Activated effector memory CD4-positive, alpha-beta T cell treated with anti-CD3 and anti-CD28 coated beads, Interleukin-2, amount 50 U/mL, for 16 hours (primary cell): Measurements from ENCODE around the gene DIAPH3.

Source experiments
- DNase-seq: peaks from one replicate; pipeline ENCODE4 v3.0.0-alpha.2; 2020

Gene DIAPH3

DNA sequence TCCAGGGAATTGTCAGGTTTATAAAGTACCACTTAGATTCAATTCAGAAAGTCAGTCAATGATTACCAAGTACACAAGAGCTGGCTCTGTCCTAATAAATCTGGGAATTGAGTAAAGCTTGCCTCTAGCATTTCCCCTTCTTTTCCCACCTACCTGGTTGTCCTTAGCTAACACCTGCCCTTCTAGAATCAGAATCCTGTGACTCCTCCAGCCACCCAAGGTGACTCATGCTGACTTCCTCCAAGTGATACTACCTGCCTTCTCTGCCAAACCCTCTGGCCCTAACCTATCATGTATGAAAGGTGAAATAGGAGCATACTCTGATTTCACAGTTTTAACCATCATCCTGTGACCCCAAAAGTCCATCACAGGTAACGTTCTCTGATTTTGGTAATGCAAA is 151.2 kb downstream of the DIAPH3 start:
- no peak for DNase-seq

DNA sequence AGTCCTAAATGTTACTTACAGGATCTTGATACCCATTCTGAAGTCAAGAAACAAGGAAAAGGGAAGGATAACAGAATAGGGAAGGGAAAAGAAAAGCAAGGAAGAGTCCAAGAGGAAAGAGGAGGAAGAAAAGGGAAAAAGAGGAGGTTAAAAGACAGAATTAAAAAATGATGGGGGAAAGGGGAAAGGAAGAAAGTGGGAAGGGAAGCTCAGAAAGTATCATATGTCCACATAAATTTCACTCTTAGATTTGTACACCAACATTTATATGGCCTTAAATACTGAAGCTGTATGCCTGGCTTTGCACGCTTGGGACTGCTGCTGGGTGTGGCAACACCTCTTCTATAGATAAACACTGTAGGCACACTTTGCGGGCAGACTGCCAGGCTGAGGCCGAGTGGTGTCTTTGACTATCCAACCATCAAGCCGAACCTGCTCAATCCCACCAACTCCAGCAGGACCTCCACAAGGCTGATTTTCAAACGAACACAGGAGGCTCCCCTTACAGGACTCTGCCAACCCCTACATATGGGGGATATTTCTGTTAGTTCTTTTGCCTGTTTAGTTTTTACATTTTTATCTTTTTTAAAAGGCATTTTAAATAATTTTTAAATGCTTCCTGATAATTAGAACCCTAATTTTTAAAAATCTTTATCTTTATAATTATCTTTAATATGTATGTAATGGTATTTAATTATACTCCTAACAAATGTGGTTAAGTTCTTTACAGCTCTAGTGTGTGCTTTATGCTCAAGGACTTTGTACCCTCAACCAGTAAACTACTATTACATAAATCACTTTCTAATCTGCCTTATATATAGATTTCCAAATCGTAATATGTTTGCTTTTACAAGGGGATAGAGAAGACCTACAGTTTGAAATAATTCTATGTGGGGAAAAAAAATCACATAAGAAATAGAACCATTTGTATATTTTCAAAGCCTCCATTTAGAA is 154.2 kb downstream of the DIAPH3 start:
- no peak for DNase-seq

DNA sequence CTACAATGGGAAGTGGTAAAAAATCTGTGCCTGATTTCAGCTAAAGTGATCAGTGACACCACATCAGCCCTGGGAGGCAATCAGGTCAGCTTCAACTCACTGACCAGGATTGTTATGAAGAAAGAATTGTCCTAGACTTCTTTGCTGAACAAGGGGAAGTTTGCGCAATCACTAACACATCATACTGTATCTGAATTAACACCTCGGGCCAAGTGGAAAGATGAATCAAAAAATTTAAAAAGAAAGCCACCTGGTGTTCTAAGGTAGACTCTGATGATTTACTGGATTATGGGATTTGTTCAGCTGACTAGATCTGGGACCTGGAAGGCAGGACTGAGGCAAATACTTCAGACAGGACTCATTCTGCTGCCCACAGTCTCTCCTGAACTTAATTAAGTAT is 161.8 kb downstream of the DIAPH3 start:
- DNase-seq: no peak

DNA sequence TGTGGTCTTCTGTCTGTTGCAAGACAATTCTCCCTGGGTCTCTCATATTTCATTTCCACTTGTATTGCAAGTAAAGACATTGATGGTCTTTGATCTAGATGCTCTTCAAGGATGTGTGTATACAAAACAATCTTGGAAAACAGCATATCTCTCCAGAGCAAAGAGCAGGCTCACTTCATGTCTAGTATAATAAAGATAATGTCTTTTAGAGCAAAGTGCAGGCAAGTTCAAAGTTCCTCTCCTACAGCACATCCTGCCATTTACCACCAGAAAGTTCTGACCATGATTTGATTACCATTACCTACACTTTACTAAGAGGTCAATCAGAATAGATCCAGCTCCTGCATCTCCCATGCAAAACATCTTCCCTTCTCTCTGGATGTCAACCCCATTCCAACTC is 162.8 kb downstream of the DIAPH3 start:
- no peak for DNase-seq

DNA sequence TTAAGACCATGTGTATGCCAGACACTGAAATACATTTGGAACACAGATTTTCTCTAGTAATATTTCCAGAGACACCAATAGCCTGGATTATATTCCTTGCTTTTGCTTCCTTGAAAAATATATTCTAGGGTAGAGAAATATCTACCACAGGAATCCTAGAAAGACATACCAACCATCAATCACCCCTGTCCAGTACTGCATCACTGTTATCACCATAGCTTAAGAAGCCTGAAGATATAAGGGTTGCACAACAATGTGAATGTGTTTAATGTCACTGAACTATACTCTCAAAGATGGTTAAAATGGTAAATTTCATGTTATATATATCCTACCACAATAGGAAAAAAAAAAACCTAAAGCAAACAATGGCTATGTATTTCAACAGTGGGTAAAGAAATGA is 163.6 kb downstream of the DIAPH3 start:
- DNase-seq: no peak

GRCh38 chr13:59997976-59998375 is 165.8 kb downstream of the DIAPH3 start:
- no peak for DNase-seq

- no peak for DNase-seq
These were observed 167.2 kb downstream of the DIAPH3 start for GRCh38 chr13:59996461-59996980.

DNA sequence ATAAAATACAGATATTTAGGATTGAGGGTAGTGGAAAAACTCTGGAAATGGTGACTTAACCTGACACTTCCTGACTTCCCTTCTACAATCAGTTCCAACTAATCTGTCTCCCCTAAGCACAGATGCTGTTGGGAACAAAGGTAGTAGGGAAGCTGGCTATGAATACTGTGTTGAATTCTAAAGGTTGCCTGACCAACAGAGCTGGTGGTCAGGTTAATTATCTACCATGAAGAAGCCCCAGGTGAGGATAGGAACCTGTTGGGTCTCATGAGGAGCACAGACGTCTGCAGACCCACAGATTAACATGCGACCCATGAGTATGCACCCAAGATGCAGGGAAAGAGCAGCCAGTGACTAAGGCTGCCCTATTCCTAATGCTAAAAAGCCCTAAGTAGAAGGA is 172.3 kb downstream of the DIAPH3 start:
- no peak for DNase-seq

DNA sequence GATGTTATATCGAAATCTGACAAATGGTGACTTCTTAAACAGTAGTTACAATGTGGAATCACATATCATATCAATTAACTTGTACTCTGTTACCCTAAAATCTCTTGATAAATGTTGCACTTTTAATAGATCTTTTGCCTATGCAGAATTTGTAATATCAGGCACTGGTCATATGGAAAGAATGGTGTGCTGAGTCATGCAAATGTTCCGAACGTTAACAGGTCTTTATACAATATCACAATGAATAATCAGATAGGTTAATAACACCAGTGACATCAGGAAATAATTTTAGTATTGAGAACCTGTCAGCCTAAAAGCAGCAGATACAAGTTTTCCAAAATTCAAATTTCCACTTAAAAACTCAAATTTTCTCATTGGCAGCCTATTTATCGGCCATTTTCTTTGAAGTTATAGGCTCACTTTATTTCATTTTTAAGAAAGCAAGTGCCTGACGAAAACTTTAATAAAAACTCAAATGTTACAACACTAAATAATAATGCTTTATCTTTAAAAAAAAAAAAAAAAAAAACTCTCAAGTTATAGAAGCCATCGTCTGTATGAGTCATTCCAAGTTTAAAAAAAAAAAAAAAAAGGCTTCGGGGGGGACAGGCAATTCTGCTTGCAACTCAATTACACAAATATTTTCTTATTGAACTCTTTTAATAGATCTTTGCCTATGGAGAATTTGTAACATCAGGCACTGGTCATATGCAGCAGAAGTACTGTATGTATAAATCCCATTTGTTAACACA is 180.9 kb downstream of the DIAPH3 start:
- DNase-seq: no peak

DNA sequence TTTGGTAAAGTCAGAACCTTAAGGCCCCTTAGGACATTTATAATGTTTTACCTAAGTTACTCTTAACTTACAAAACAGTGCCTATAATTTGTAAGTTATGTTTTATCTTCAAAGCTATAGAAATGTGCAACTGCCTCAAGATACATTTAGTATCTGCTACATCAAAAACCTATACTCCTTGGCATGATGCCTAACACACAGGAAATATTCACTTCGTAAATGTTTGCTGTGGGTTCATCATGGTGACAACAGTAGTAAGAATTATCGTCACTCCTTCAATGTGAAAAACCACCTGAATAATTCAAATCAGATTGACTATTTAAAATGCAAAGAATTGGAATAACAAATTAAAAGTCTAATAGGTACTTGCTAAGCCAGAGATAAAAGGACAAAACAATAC is 184.1 kb downstream of the DIAPH3 start:
- DNase-seq: no peak

DNA sequence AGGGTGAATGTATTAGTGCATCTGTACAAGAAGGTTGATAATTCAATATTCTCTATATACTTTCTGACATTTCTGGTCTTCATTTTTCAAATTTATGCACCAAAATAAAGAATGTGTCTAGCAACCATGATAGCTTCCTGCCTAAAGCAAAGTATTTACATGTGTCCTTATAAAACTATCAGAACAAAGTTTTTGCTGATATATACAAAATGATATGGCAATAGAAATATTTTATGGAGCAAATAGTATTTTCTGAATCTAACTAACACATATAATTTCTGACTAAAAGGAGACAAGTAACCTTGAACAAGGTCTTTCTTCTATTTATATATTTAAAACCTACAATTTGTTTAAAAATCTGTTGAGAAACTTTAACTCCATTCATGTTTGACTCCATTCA is 184.9 kb downstream of the DIAPH3 start:
- no peak for DNase-seq

GRCh38 chr13:59976856-59977255 is 186.9 kb downstream of the DIAPH3 start:
- no peak for DNase-seq

DNA sequence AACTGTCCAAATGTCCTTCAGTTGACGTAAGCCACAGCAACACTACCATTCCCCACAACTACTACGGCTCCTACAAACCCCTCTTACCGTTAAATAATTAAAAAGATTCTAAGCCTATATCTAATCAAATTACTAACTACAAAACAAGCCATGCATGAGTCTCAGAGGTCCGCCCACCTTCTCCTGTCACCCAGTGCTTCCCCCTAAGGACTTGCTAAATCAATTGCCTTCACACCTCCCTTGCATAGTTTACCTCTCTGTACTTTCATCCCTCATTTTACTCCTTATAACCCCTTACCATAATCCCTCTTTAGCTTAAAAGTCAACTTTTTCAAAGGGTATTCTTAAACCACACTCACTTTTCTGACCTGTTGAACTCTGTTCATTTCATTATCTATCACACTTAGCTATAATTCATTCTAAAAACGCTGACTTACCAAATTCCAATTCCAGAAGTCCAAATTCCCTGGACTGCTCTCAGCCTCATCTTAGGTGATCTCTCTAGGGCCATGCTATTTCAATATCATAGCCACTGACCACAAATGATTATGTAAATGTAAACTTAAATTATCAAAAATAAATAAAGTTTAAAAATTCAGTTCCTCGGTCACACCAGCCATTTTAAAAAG is 187.8 kb downstream of the DIAPH3 start:
- no peak for DNase-seq

DNA sequence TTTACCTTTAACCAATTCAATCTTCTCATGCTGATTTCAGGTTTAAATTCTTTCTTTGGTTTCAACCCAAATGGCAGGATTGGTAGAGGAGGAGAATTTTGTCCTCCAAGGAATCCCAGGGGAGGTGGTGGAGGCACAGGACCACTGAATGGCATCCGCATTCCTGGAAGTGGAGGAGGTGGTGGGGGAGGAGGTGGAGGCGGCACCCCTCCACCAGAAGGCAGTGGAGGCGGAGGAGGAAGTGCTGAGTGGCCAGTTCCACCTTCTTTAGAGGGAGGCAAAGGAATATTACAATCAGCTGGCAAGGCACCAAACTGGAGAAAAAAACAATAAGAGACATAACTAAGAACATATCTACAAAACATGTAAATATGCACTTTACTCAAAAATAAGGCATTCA is 192.9 kb downstream of the DIAPH3 start:
- DNase-seq: no peak

DNA sequence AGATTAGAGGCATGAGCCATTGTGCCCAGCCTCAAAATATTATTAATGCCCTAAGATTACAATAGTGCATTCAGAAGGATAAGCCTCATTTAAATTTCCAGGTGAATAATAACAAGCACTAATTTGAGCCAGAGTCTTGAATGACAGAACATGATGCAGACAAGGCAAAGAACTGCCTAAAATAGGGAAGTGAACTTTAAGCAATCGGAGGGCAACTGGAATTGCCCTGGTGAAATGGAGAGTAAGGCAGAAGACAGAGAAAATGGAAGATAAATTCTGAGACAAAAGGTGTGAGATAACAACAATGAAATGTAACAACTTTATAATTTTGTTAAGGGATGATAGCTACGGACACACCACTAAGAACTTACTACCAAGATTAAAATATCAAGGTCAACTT is 199.9 kb downstream of the DIAPH3 start:
- DNase-seq: no peak

DNA sequence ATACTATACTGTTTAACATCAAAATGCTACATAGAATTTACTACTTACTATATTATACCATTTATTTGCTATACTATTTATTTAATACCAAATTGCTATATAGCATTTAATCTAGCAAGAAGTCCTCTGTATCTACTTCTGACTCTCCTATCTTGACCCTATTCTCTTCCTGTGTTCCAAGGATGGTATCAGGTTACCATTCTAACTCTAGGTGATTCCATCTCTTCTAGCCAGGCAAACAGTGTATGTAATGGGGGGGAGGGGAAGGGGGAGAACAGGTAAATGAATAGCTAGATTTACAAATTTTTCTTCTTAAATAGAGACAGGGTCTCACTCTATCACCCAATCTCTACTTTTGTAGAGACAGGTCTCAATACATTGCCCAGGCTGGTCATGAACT is 200.3 kb downstream of the DIAPH3 start:
- no peak for DNase-seq

- DNase-seq: no peak
These were observed 201.4 kb downstream of the DIAPH3 start for GRCh38 chr13:59962343-59962742.

- no peak for DNase-seq
These were observed 203.0 kb downstream of the DIAPH3 start for GRCh38 chr13:59960683-59961082.

- no peak for DNase-seq
These were observed 206.3 kb downstream of the DIAPH3 start for GRCh38 chr13:59957438-59957837.

- no peak for DNase-seq
These were observed 209.1 kb downstream of the DIAPH3 start for GRCh38 chr13:59954601-59955000.

GRCh38 chr13:59951011-59951410 is 212.7 kb downstream of the DIAPH3 start:
- no peak for DNase-seq

DNA sequence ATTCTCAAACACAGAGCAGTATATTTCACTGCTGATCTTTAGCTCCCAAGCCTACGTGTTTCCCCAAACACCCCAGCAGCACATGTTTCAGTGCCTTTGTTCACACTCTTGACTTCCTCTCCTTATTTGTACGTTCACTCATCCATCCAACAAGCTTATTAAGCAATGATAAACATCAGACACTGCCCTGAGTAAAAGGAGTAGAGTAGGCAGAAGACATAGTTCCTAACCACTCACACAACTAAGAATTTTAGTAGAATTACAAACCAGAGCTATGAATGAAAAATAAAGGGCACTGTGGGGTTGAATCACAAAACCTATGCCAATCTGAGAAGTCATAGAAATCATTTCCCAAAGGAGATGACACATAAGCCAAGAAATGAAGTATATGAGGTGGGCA is 213.5 kb downstream of the DIAPH3 start:
- DNase-seq: no peak

DNA sequence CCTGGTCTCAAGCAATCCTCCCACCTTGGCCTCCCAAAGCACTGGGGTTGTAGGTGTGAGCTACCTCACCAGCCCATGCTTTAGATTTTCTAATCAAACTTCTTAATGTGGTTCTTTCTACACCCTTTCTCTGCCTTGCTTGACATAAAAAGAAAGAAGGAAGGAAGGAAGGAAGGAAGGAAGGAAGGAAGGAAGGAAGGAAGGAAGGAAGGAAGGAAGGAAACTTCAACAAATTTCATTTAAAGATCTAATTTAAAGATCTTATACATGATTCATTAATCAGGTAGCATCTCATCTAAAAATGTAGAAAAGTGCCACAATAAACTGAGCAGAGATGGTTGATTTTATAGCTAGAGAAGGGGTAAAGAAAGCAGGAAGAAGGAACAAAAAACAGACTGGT is 215.0 kb downstream of the DIAPH3 start:
- DNase-seq: no peak

GRCh38 chr13:59946944-59947343 is 216.8 kb downstream of the DIAPH3 start:
- no peak for DNase-seq
